HG02970 (cell line): ENCODE data around the gene LARP1.
"Not testable (repeated sequence)": the region's sequence is repeated elsewhere in the genome, so short reads cannot be mapped to it uniquely, and the experiment has no call there.

ENCODE experiments used
- ATAC-seq: cut with Tn5 transposase; IDR thresholded peaks from one replicate; pipeline ENCODE4 v1.9.1; 2021; ENCODE audit warnings: mild to moderate bottlenecking, moderate library complexity, moderate number of reproducible peaks; ENCODE audit not compliant: unreplicated experiment, low FRiP score

LARP1 gene

GRCh38 chr5:154755361-154756008 lies at the start of gene LARP1:
Gene LARP1 (plus strand): TSS chr5:154755377. CDS start chr5:154755758, 381 bp downstream.
- ATAC-seq, result no peak

- no peak for ATAC-seq
Measured at GRCh38 chr5:154706416-154706815, 48.8 kb upstream of the LARP1 start.

- ATAC-seq, result no peak
Measured at GRCh38 chr5:154707641-154708040, 47.5 kb upstream of the LARP1 start.

- ATAC-seq, result no peak
Measured at GRCh38 chr5:154708207-154708606, 47.0 kb upstream of the LARP1 start.

- ATAC-seq, result no peak
Measured at GRCh38 chr5:154708846-154709245, 46.3 kb upstream of the LARP1 start.

GRCh38 chr5:154709368-154710305 lies 45.5 kb upstream of the LARP1 start:
- ATAC-seq, result no peak

- no peak for ATAC-seq
Measured at GRCh38 chr5:154712518-154713437, 42.4 kb upstream of the LARP1 start.

GRCh38 chr5:154713615-154714125 lies 41.5 kb upstream of the LARP1 start:
- ATAC-seq, result no peak

- no peak for ATAC-seq
Measured at GRCh38 chr5:154714266-154714986, 40.8 kb upstream of the LARP1 start.

GRCh38 chr5:154721481-154722058 lies 33.6 kb upstream of the LARP1 start:
- ATAC-seq, result no peak

GRCh38 chr5:154722097-154722496 lies 33.1 kb upstream of the LARP1 start:
- ATAC-seq, result no peak

- ATAC-seq, result no peak
Measured at GRCh38 chr5:154722936-154723335, 32.2 kb upstream of the LARP1 start.

- ATAC-seq, result no peak
Measured at GRCh38 chr5:154723740-154724505, 31.3 kb upstream of the LARP1 start.

GRCh38 chr5:154727361-154727760 lies 27.8 kb upstream of the LARP1 start:
- ATAC-seq, result no peak

- ATAC-seq, result no peak
Measured at GRCh38 chr5:154728939-154729588, 26.1 kb upstream of the LARP1 start.

GRCh38 chr5:154729613-154730012 lies 25.6 kb upstream of the LARP1 start:
- ATAC-seq, result no peak

GRCh38 chr5:154730761-154731160 lies 24.4 kb upstream of the LARP1 start:
- ATAC-seq, result not testable (repeated sequence)

- ATAC-seq, result no peak
Measured at GRCh38 chr5:154732212-154732611, 23.0 kb upstream of the LARP1 start.
